Testis (tissue), 2 donors: ENCODE data around the gene PRR5.

Experiments used
- POLR2A ChIP-seq: fragments of 450-650 bp; IDR thresholded peaks from one replicate; pipeline ENCODE4 v1.6.1; 2017; ENCODE audit warnings: antibody characterized with exemption, mild to moderate bottlenecking, moderate library complexity
- TF ChIP-seq, protein P1 (sequence below), 3 experiments: fragments of 450-650 bp in 2 of 3; fragments of 200-600 bp in 1 of 3; sonication (generic) in 1 of 3; IDR thresholded peaks; one replicate each; pipeline ENCODE4 v1.5.1; 2016 to 2019; ENCODE audit warnings: antibody characterized with exemption in 3 of 3, mild to moderate bottlenecking in 2 of 3, moderate library complexity in 1 of 3

DNA sequence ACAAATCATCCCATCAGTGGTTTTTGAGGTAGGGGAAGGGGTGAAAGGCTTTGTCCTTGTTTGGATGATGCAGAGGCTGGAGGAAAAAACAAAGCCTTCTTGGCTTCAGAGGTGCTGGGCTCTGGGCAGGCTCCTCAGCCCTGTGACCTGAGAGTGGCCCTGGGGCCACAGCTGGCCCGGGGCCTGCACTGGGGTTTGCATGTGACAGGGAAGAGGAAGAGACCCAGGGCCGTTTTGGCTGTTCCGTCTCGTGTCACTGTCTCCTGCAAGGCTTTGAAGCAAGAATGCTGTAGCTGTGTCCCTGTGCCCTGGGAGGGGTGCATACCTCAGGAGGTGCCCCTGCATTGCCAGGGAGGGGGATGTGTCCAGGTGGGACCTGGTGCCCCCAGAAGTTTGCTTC is 63.0 kb downstream of the PRR5 start:
- TF ChIP-seq, protein P1, sequence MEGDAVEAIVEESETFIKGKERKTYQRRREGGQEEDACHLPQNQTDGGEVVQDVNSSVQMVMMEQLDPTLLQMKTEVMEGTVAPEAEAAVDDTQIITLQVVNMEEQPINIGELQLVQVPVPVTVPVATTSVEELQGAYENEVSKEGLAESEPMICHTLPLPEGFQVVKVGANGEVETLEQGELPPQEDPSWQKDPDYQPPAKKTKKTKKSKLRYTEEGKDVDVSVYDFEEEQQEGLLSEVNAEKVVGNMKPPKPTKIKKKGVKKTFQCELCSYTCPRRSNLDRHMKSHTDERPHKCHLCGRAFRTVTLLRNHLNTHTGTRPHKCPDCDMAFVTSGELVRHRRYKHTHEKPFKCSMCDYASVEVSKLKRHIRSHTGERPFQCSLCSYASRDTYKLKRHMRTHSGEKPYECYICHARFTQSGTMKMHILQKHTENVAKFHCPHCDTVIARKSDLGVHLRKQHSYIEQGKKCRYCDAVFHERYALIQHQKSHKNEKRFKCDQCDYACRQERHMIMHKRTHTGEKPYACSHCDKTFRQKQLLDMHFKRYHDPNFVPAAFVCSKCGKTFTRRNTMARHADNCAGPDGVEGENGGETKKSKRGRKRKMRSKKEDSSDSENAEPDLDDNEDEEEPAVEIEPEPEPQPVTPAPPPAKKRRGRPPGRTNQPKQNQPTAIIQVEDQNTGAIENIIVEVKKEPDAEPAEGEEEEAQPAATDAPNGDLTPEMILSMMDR (IDR thresholded peaks at IDR 0.05), result no peak
- TF ChIP-seq POLR2A, result no peak
